D721Med (cell line): ENCODE measurements around the gene CC2D1A.

ENCODE experiments used
- DNase-seq: peaks from one replicate; pipeline ENCODE4 v3.0.0; 2011; ENCODE audit warnings: low spot score; ENCODE audit not compliant: insufficient read length
- FAIRE-seq: peaks from 2 replicates; lab custom pipeline; 2011; peaks lifted over from hg19 to GRCh38; lab: Jason Lieb, UNC
- TF ChIP-seq, protein P1 (sequence below): IDR thresholded peaks from 2 replicates; pipeline ENCODE4 v1.5.1; 2012; ENCODE audit warnings: mild to moderate bottlenecking, control low read depth; ENCODE audit not compliant: insufficient read depth; ENCODE audit errors: missing control alignments

Gene CC2D1A

GRCh38 chr19:13880059-13881043 lies 25.6 kb upstream of the CC2D1A start:
- DNase-seq (peak; percentile 97), FAIRE-seq (no peak)
- TF ChIP-seq, protein P1, sequence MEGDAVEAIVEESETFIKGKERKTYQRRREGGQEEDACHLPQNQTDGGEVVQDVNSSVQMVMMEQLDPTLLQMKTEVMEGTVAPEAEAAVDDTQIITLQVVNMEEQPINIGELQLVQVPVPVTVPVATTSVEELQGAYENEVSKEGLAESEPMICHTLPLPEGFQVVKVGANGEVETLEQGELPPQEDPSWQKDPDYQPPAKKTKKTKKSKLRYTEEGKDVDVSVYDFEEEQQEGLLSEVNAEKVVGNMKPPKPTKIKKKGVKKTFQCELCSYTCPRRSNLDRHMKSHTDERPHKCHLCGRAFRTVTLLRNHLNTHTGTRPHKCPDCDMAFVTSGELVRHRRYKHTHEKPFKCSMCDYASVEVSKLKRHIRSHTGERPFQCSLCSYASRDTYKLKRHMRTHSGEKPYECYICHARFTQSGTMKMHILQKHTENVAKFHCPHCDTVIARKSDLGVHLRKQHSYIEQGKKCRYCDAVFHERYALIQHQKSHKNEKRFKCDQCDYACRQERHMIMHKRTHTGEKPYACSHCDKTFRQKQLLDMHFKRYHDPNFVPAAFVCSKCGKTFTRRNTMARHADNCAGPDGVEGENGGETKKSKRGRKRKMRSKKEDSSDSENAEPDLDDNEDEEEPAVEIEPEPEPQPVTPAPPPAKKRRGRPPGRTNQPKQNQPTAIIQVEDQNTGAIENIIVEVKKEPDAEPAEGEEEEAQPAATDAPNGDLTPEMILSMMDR: peak; percentile 84

DNA sequence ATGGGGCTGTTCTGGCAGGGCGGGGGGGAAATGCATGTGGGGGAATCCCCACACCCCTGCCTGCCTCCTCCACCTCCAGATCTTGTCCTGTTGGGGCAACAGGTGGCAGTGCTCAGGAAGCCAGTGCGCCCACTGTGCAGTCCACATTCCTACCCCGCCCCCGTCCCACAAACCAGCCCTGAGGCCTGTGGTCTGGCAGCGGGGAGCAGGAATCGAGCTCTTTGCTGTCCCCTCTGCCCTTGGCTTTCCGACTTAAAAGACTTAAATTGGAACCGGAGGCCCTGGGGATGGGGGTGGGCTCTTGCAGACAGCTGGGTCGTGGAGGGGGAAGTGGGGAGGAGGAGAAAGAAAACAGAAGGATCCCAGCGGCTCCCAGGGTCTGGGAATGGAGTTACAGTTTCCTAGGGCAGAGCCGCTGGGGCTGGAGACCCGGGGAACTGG lies 24.7 kb upstream of the CC2D1A start:
- TF ChIP-seq, protein P1: no peak
- DNase-seq: no peak
- no peak for FAIRE-seq

GRCh38 chr19:13881692-13882418 lies 24.1 kb upstream of the CC2D1A start:
- FAIRE-seq (no peak), DNase-seq (no peak)
- TF ChIP-seq, protein P1: no peak

DNA sequence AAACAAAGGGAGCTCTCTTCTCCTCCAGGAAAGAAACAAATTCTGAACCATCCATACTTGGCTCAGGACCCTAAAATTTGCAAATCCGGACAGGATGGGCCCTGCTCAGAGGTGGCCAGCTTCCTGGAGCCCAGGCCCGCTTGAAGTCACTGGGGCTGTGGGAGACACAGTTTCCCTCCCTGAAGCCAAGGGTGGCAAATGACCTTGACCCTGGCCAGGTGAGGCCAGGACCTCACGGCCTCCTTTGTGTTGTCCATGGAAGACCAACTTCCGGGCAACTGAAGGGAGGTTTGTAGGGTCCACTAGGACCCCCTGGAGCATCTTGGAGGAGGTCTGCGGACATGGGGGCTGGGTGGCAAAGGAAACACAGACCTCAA lies 23.6 kb upstream of the CC2D1A start:
- TF ChIP-seq, protein P1: no peak
- DNase-seq: no peak
- FAIRE-seq: no peak

- FAIRE-seq: no peak
- TF ChIP-seq, protein P1: no peak
- no peak for DNase-seq
Observed at GRCh38 chr19:13882836-13883235, 23.2 kb upstream of the CC2D1A start.

DNA sequence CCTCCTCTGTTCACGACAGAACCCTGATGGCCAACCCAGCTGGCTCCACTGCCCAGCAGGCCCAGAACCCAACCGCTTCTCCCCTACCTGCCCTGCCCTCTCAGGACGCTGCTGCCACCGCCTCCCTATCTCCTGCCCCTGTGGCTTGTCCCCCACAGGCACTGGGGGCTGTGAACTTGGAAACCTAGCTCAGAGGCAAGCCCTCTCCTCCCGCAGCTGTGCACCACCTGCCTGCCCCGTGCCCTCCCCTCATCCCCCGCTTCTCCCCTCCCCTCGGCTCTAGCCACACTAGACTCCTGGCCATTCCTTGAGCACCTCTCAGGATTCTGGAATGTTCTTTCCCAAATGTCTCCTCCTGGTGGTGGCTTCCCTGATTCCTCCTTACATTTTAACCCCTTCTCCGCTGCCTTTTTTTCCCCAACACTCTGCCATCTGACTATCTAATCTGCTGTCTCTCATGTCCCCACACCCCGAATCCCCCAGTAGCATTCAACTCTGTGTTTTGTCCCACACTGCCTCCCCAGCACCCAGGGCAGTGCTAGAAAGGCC lies 22.4 kb upstream of the CC2D1A start:
- no peak for FAIRE-seq
- DNase-seq: no peak
- TF ChIP-seq, protein P1: peak; percentile 1
